Measurements from ENCODE around the gene RASGRF2. TPM values are rescaled to one million over a fixed set of nuclear protein-coding genes. Genes with fewer than 3 reads are reported as not detected.

RASGRF2 gene
- total RNA-seq, 2 experiments from 2014 or later, result 9.2 to 10.8 TPM

- Mint-ChIP-seq H3K36me3 (ENCODE audit: low read depth) (no peaks in the 10 kb centered on the region), H3K4me3 (no peak overlapping the region)
- intact Hi-C loops (cut with micrococcal nuclease), result loop anchor here (10.0 kb wide), 1 partner anchor 1097 kb away; no protein-coding TSS in a partner anchor
These were observed 231.7 kb downstream of the RASGRF2 start for GRCh38 chr5:81191726-81192372.

DNA sequence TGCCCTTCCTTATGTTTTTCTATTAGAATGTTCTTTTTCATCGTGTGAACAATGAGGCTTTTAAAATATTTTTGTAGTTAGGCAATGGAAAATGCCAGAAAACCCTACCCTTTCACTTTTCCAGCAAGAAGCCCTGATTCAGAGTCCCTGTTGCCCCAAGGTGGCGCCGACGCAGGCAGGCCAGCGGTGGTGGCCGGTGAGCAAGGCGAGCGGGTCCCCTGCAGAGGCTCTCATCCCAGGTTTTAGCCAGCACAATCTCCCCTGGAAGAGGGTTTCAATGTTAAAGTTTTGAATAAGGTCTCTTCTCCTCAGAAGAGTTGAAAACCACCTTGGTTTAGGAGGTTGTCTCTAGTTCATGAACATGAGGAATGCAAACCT, 232.2 kb downstream of the RASGRF2 start:
- Mint-ChIP-seq H3K9me3 (no peaks in the 10 kb centered on the region), H3K27me3 (ENCODE audit: low read depth) (no peaks in the 10 kb centered on the region), H3K4me3 (no peak overlapping the region), H3K27ac (no peak overlapping the region), H3K36me3 (ENCODE audit: low read depth) (no peaks in the 10 kb centered on the region), H3K4me1 (ENCODE audit: low read depth) (peaks cover 8% of the 10 kb centered on the region)
- intact Hi-C loops (cut with micrococcal nuclease), result loop anchor here (10.0 kb wide), 1 partner anchor 1098 kb away; no protein-coding TSS in a partner anchor
- CTCF ChIA-PET, result interaction anchor here (0.6 to 1.7 kb wide), 2 partner anchors 53 to 84 kb away, joined by 3 to 5 read pairs; no protein-coding TSS in a partner anchor
- DNase-seq, result no peak

More at GRCh38 chr5:81191726-81192372, 231.7 kb downstream of the RASGRF2 start:
- Mint-ChIP-seq H3K4me1 (ENCODE audit: low read depth) (peaks cover 8% of the 10 kb centered on the region), H3K27ac (no peak overlapping the region), H3K27me3 (ENCODE audit: low read depth) (no peaks in the 10 kb centered on the region), H3K9me3 (no peaks in the 10 kb centered on the region)
- CTCF ChIA-PET, result interaction anchor here (1.7 kb wide), 1 partner anchor 83 kb away, joined by 5 read pairs; no protein-coding TSS in a partner anchor
- no peak for DNase-seq

DNA sequence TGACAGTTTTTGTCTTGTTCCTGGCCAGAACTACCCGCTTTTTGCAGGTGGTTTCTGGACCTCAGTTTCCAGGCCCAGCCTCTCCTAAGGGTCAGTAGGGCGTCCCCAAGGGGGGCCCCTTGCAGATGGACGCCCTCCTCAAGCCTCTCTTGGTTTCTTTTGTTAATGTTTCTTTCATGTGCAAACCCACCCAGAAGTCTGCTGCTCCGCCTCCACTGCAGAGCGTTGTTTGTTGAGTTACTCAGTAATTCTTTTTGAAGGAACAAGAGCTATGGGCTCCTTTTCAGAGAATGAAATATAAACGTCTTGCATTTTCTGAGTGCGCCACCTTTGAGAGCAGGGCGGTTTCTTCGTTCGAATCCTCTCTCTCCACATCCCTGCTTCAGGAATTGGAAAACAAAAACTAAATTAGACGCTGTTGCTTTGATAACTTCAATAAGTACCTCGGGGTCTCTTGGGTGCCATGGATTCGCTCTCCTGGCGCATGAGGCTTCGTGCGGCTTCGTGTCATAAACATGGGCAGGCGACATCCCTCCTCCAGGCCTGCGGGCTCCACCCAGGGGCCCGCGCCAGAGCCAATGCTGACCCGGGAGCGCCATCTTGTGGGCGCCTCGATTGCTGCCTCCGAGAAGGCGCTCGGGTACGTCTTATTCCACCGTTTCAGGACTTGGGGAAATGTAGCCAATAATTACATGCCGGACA, 234.6 kb downstream of the RASGRF2 start:
- Mint-ChIP-seq H3K4me3 (peak overlapping the region; percentile 51), H3K27me3 (ENCODE audit: low read depth) (no peaks in the 10 kb centered on the region), H3K9me3 (no peaks in the 10 kb centered on the region), H3K36me3 (ENCODE audit: low read depth) (no peaks in the 10 kb centered on the region), H3K4me1 (ENCODE audit: low read depth) (peaks cover 8% of the 10 kb centered on the region), H3K27ac (no peak overlapping the region)
- DNase-seq, result peak; percentile 88
- intact Hi-C loops (cut with micrococcal nuclease), result loop anchor here (1.0 to 10.0 kb wide), 8 partner anchors 86 to 1100 kb away; partner anchors contain the start of genes RASGRF2 and ZCCHC9
- CTCF ChIA-PET, result interaction anchor here (0.6 to 1.8 kb wide), 15 partner anchors 9 to 887 kb away, joined by 3 to 9 read pairs (median 3); no protein-coding TSS in a partner anchor

DNA sequence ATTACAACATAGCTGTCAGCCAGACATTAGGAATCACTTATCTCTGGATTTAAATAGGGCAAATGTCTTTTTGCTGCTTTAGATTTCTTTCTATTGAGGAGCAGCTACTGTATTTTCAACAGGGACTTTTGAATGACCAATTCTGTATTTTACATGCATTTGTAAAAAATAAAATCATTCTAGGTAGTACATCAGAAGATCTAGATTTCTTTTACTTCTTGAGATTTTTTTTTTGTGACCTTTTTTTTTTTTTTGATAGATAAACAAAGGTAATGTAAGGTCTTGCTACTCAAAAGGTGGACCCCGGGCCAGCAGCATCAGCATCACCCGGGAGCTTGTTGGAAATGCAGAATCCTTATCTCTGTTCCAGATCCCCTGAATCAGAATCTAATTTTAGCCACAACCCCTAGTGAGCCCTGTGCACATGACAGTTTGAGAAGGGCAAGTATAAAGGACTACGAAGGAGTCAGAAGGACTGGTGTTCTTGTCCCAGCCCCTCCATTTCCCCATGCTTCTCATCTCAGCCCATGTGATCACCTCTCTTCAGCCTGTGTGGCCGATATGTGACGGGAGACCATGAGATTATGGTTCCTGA, 235.3 kb downstream of the RASGRF2 start:
- Mint-ChIP-seq H3K27me3 (ENCODE audit: low read depth) (no peaks in the 10 kb centered on the region), H3K4me1 (ENCODE audit: low read depth) (peaks cover 8% of the 10 kb centered on the region), H3K4me3 (no peak overlapping the region), H3K9me3 (no peaks in the 10 kb centered on the region), H3K27ac (no peak overlapping the region), H3K36me3 (ENCODE audit: low read depth) (no peaks in the 10 kb centered on the region)
- CTCF ChIA-PET, result interaction anchor here (0.6 to 1.8 kb wide), 19 partner anchors 9 to 888 kb away, joined by 3 to 9 read pairs (median 3); no protein-coding TSS in a partner anchor
- intact Hi-C loops (cut with micrococcal nuclease), result loop anchor here (1.0 to 10.0 kb wide), 8 partner anchors 87 to 1101 kb away; partner anchors contain the start of genes RASGRF2 and ZCCHC9
- no peak for DNase-seq

- Mint-ChIP-seq H3K4me3 (no peak overlapping the region), H3K27ac (no peak overlapping the region), H3K4me1 (ENCODE audit: low read depth) (no peaks in the 10 kb centered on the region), H3K9me3 (no peaks in the 10 kb centered on the region), H3K27me3 (ENCODE audit: low read depth) (no peaks in the 10 kb centered on the region), H3K36me3 (ENCODE audit: low read depth) (peaks cover 1% of the 10 kb centered on the region)
- CTCF ChIA-PET, result no interaction called here
- intact Hi-C loops (cut with micrococcal nuclease), result no loop called here
- DNase-seq, result no peak
These were observed 242.5 kb downstream of the RASGRF2 start for GRCh38 chr5:81202655-81203054.

DNA sequence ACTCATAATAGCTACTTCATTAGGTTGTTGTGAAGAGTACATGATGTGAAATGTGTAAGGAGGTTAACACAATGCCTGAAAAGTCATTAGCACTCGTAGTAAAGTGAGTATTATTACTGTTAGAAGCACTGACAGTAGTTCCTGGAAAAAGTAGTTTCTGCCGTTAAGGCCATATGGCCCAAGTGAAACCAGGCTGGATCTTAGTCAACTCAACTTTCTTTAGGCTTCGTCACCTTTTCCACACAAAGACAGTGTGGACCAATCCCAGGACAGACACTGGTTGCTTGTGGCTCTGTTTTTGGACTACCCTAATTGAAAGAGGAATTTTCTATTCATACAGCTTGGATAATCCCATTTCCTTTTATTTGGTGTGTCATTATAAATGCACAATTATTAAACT, 243.6 kb downstream of the RASGRF2 start:
- no peaks in the 10 kb centered on the region for H3K27me3 Mint-ChIP-seq (ENCODE audit: low read depth)
- H3K4me3 Mint-ChIP-seq, result no peak overlapping the region
- H3K4me1 Mint-ChIP-seq (ENCODE audit: low read depth), result no peaks in the 10 kb centered on the region
- H3K36me3 Mint-ChIP-seq (ENCODE audit: low read depth), result peaks cover 4% of the 10 kb centered on the region
- no peak for DNase-seq
- no peaks in the 10 kb centered on the region for H3K9me3 Mint-ChIP-seq
- intact Hi-C loops (cut with micrococcal nuclease), result no loop called here
- CTCF ChIA-PET, result interaction anchor here (1.0 to 1.9 kb wide), 2 partner anchors 8 to 35 kb away, joined by 3 to 7 read pairs; no protein-coding TSS in a partner anchor
- H3K27ac Mint-ChIP-seq, result no peak overlapping the region

GRCh38 chr5:81204205-81204604, 244.0 kb downstream of the RASGRF2 start:
- intact Hi-C loops (cut with micrococcal nuclease), result no loop called here
- H3K27ac Mint-ChIP-seq, result no peak overlapping the region
- no peaks in the 10 kb centered on the region for H3K9me3 Mint-ChIP-seq
- CTCF ChIA-PET, result interaction anchor here (1.0 to 1.9 kb wide), 2 partner anchors 9 to 35 kb away, joined by 3 to 7 read pairs; no protein-coding TSS in a partner anchor
- peaks cover 4% of the 10 kb centered on the region for H3K36me3 Mint-ChIP-seq (ENCODE audit: low read depth)
- H3K4me1 Mint-ChIP-seq (ENCODE audit: low read depth), result no peaks in the 10 kb centered on the region
- no peaks in the 10 kb centered on the region for H3K27me3 Mint-ChIP-seq (ENCODE audit: low read depth)
- DNase-seq, result no peak
- no peak overlapping the region for H3K4me3 Mint-ChIP-seq

DNA sequence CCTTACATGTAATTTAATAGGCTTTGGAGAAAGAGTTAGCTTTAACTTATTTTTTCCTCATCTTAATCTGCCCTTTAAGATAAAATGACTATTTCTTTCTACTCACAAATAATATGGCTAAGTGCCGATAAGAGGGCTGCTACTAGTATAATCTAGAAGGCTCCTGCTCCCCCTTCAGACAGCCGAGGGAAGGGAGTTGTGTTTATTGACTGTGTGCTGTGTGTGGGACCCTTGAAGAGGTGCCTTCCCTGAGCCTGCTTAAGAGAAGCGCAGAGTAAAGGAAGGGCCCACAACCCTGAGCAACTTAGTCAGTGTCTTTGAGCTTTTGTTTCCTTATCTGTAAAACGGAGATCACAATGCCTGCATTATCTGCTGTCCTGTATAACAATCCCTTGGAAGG, 244.9 kb downstream of the RASGRF2 start:
- H3K27ac Mint-ChIP-seq, result no peak overlapping the region
- no peaks in the 10 kb centered on the region for H3K9me3 Mint-ChIP-seq
- no peaks in the 10 kb centered on the region for H3K4me1 Mint-ChIP-seq (ENCODE audit: low read depth)
- H3K36me3 Mint-ChIP-seq (ENCODE audit: low read depth), result peaks cover 4% of the 10 kb centered on the region
- no peak for DNase-seq
- intact Hi-C loops (cut with micrococcal nuclease), result no loop called here
- H3K27me3 Mint-ChIP-seq (ENCODE audit: low read depth), result no peaks in the 10 kb centered on the region
- CTCF ChIA-PET, result interaction anchor here (0.6 to 1.9 kb wide), 5 partner anchors 9 to 588 kb away, joined by 3 to 7 read pairs (median 3); no protein-coding TSS in a partner anchor
- H3K4me3 Mint-ChIP-seq, result no peak overlapping the region

DNA sequence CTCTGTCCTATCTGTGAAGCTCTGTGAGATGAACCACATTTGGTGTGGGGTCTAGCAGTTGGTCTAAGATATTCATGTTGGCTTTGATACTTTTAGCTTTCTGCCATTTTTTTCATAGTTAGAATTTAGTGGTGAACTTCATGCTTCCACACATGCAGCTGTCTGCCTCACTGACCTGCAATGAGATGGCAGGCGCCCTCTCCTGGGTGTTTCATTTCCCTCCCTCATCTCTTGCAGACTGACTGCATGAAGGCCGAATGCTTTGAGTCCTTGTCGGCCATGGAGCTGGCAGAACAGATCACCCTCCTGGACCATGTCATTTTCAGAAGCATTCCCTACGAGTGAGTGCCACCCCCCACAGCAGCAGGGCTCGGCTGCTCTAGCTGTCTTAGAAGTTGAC, 246.8 kb downstream of the RASGRF2 start:
- no peaks in the 10 kb centered on the region for H3K9me3 Mint-ChIP-seq
- DNase-seq, result peak; percentile 32
- CTCF ChIA-PET, result interaction anchor here (0.6 to 0.9 kb wide), 2 partner anchors 13 to 92 kb away, joined by 3 read pairs; no protein-coding TSS in a partner anchor
- no peak overlapping the region for H3K27ac Mint-ChIP-seq
- intact Hi-C loops (cut with micrococcal nuclease), result no loop called here
- no peak overlapping the region for H3K4me3 Mint-ChIP-seq
- peaks cover 2% of the 10 kb centered on the region for H3K36me3 Mint-ChIP-seq (ENCODE audit: low read depth)
- no peaks in the 10 kb centered on the region for H3K4me1 Mint-ChIP-seq (ENCODE audit: low read depth)
- H3K27me3 Mint-ChIP-seq (ENCODE audit: low read depth), result no peaks in the 10 kb centered on the region

DNA sequence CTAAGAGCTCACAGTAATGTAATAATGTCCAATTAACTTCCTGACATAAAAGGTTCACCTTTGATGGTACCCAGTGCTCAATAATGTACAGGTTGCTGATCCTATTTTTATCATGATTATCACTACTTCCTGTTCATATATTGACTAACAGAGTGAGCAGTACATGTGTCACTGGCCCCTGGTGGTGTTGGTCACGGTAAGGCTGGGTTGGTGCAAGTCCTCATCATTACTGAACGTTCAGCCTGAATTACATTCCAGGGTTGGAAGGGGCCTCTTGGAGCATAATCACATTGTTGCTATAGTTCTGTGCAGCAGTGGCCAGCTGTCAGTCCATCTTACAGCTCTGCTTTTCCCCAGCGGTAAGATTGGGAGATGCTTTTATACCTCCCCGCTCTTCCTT, 248.7 kb downstream of the RASGRF2 start:
- no peaks in the 10 kb centered on the region for H3K9me3 Mint-ChIP-seq
- H3K27ac Mint-ChIP-seq, result no peak overlapping the region
- H3K4me3 Mint-ChIP-seq, result no peak overlapping the region
- no peak for DNase-seq
- intact Hi-C loops (cut with micrococcal nuclease), result no loop called here
- no peaks in the 10 kb centered on the region for H3K4me1 Mint-ChIP-seq (ENCODE audit: low read depth)
- H3K27me3 Mint-ChIP-seq (ENCODE audit: low read depth), result no peaks in the 10 kb centered on the region
- peaks cover 8% of the 10 kb centered on the region for H3K36me3 Mint-ChIP-seq (ENCODE audit: low read depth)
- CTCF ChIA-PET, result no interaction called here

- intact Hi-C loops (cut with micrococcal nuclease), result no loop called here
- Mint-ChIP-seq H3K9me3 (no peaks in the 10 kb centered on the region), H3K27ac (no peak overlapping the region), H3K4me3 (no peak overlapping the region), H3K4me1 (ENCODE audit: low read depth) (no peaks in the 10 kb centered on the region), H3K27me3 (ENCODE audit: low read depth) (no peaks in the 10 kb centered on the region), H3K36me3 (ENCODE audit: low read depth) (peaks cover 8% of the 10 kb centered on the region)
- no peak for DNase-seq
- CTCF ChIA-PET, result interaction anchor here (1.1 kb wide), 1 partner anchor 487 kb away, joined by 3 read pairs; no protein-coding TSS in a partner anchor
These were observed 249.2 kb downstream of the RASGRF2 start for GRCh38 chr5:81209386-81209785.

DNA sequence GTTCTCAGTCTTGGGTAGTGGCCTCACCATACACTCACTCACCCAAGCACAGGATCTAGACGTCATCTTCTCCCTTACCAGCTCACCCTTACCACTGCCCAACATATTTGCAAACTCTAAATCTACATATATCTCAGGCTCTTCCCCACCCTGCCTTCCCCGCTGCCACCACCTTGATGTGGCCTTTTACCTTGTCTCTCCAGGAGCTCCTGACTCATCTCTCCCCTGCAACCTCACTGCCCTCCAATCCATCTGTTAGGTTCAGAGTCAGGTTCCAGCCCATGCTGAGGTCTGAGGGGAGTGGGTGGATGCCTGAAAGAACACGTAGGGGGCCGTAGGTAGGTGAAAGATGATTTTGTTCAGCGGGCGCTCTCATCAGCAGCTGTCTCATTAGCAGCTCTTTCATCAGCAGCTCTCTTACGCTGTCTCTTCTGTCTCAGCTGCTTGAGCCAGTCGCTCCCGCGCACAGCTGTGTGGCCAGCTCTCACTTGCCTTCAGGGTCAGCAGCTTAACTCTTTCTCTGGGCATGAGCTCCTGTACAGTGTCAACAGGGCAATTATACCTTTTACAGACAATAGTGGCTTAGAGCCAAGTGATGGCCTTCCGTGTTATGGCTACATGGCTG, 249.8 kb downstream of the RASGRF2 start:
- no peak for DNase-seq
- no peaks in the 10 kb centered on the region for H3K9me3 Mint-ChIP-seq
- no peaks in the 10 kb centered on the region for H3K27me3 Mint-ChIP-seq (ENCODE audit: low read depth)
- H3K27ac Mint-ChIP-seq, result no peak overlapping the region
- H3K4me3 Mint-ChIP-seq, result no peak overlapping the region
- intact Hi-C loops (cut with micrococcal nuclease), result no loop called here
- no peaks in the 10 kb centered on the region for H3K4me1 Mint-ChIP-seq (ENCODE audit: low read depth)
- peaks cover 10% of the 10 kb centered on the region for H3K36me3 Mint-ChIP-seq (ENCODE audit: low read depth)
- CTCF ChIA-PET, result interaction anchor here (1.1 kb wide), 1 partner anchor 487 kb away, joined by 3 read pairs; no protein-coding TSS in a partner anchor

Data from activated naive CD4-positive, alpha-beta T cell treated with anti-CD3 and anti-CD28 coated beads for 36 hours (primary cell).